ENCODE data around the gene CGB7. TPM values are rescaled to one million over a fixed set of nuclear protein-coding genes. Genes with fewer than 3 reads are reported as not detected.
"Not testable (repeated sequence)": the region's sequence is repeated elsewhere in the genome, so short reads cannot be mapped to it uniquely, and the experiment has no call there.

CGB7 gene
- total RNA-seq, 1 donor from 2014 or later: not detected

DNA sequence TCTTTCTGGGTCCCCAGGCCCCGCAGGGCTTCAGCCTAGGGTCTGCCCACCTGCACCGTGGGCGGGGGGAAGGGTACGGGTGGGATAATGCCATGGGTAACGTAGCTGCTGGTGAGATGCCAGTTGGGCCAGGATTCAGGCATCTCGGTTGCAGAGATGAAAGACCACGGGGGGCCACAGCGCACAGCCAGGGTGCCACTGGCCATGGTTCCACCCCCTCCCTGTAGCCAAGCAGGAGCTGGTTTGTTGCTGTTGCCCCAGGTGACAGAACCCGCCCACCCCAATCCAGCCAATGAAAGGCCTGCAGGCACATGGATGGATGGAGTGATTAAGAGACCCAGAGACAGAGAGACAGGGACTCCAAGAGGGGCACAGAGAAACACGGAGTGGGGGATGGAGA, 1.0 kb upstream of the CGB7 start:
- no peak overlapping the region for H3K27ac Mint-ChIP-seq (ENCODE audit: unreplicated experiment)
- no peaks in the 10 kb centered on the region for H3K9me3 Mint-ChIP-seq (ENCODE audit: unreplicated experiment)
- no peak for DNase-seq
- no peak overlapping the region for H3K4me3 Mint-ChIP-seq (ENCODE audit: unreplicated experiment)
- no peaks in the 10 kb centered on the region for H3K36me3 Mint-ChIP-seq (ENCODE audit: unreplicated experiment)
- H3K27me3 Mint-ChIP-seq (ENCODE audit: unreplicated experiment): peaks cover 17% of the 10 kb centered on the region
- TF ChIP-seq, protein P1, sequence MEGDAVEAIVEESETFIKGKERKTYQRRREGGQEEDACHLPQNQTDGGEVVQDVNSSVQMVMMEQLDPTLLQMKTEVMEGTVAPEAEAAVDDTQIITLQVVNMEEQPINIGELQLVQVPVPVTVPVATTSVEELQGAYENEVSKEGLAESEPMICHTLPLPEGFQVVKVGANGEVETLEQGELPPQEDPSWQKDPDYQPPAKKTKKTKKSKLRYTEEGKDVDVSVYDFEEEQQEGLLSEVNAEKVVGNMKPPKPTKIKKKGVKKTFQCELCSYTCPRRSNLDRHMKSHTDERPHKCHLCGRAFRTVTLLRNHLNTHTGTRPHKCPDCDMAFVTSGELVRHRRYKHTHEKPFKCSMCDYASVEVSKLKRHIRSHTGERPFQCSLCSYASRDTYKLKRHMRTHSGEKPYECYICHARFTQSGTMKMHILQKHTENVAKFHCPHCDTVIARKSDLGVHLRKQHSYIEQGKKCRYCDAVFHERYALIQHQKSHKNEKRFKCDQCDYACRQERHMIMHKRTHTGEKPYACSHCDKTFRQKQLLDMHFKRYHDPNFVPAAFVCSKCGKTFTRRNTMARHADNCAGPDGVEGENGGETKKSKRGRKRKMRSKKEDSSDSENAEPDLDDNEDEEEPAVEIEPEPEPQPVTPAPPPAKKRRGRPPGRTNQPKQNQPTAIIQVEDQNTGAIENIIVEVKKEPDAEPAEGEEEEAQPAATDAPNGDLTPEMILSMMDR (IDR thresholded peaks at IDR 0.05; ENCODE audit: partially characterized antibody, unreplicated experiment): no peak
- H3K4me1 Mint-ChIP-seq (ENCODE audit: low read depth, unreplicated experiment): no peaks in the 10 kb centered on the region

GRCh38 chr19:49056902-49057596, 500 bp downstream of the CGB7 start:
- not testable (repeated sequence) for H3K27ac Mint-ChIP-seq (ENCODE audit: unreplicated experiment); H3K9me3 Mint-ChIP-seq (ENCODE audit: unreplicated experiment); H3K4me1 Mint-ChIP-seq (ENCODE audit: low read depth, unreplicated experiment); H3K36me3 Mint-ChIP-seq (ENCODE audit: unreplicated experiment); DNase-seq
- peak overlapping the region; percentile 73 for H3K4me3 Mint-ChIP-seq (ENCODE audit: unreplicated experiment)
- peaks cover 17% of the 10 kb centered on the region for H3K27me3 Mint-ChIP-seq (ENCODE audit: unreplicated experiment)

GRCh38 chr19:49056101-49056901, 1.2 kb downstream of the CGB7 start:
- H3K4me3 Mint-ChIP-seq (ENCODE audit: unreplicated experiment): peak overlapping the region; percentile 55
- no peak overlapping the region for H3K27ac Mint-ChIP-seq (ENCODE audit: unreplicated experiment)
- H3K9me3 Mint-ChIP-seq (ENCODE audit: unreplicated experiment): no peaks in the 10 kb centered on the region
- peaks cover 17% of the 10 kb centered on the region for H3K27me3 Mint-ChIP-seq (ENCODE audit: unreplicated experiment)
- DNase-seq: peak; percentile 75
- H3K4me1 Mint-ChIP-seq (ENCODE audit: low read depth, unreplicated experiment): no peaks in the 10 kb centered on the region
- TF ChIP-seq, protein P1 (IDR thresholded peaks at IDR 0.05; ENCODE audit: partially characterized antibody, unreplicated experiment): peak; percentile 34
- no peaks in the 10 kb centered on the region for H3K36me3 Mint-ChIP-seq (ENCODE audit: unreplicated experiment)

- H3K4me3 Mint-ChIP-seq (ENCODE audit: unreplicated experiment); DNase-seq; H3K36me3 Mint-ChIP-seq (ENCODE audit: unreplicated experiment); H3K27ac Mint-ChIP-seq (ENCODE audit: unreplicated experiment); H3K9me3 Mint-ChIP-seq (ENCODE audit: unreplicated experiment); H3K27me3 Mint-ChIP-seq (ENCODE audit: unreplicated experiment); H3K4me1 Mint-ChIP-seq (ENCODE audit: low read depth, unreplicated experiment): not testable (repeated sequence)
Measured at GRCh38 chr19:49050376-49051033, 7.0 kb downstream of the CGB7 start.

DNA sequence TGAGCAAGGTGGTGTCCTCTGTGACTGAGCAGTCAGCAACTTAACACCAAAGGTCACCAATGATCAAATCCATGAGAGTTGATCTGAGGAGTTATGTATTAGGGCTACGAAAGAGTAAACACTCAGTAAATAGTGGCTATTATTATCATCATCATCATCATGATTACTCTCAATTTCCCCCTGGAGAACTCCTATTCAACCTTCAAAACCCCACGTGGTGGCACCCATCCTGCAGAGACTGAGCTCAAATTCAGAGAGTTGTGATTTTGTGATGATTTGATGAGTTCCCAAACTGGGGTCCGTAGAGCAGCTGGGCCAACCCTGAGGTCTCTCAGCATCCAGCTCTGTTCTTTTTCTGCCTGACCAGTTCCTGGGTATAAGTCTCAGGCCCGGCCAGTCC, 7.7 kb downstream of the CGB7 start:
- H3K4me1 Mint-ChIP-seq (ENCODE audit: low read depth, unreplicated experiment); H3K4me3 Mint-ChIP-seq (ENCODE audit: unreplicated experiment); DNase-seq; H3K27me3 Mint-ChIP-seq (ENCODE audit: unreplicated experiment); H3K9me3 Mint-ChIP-seq (ENCODE audit: unreplicated experiment); H3K36me3 Mint-ChIP-seq (ENCODE audit: unreplicated experiment): not testable (repeated sequence)
- H3K27ac Mint-ChIP-seq (ENCODE audit: unreplicated experiment): peak overlapping the region; percentile 25

GRCh38 chr19:49049011-49049410, 8.5 kb downstream of the CGB7 start, which contains the start of gene CGB8:
Gene CGB8 (minus strand): TSS chr19:49049111. CDS start chr19:49048739, 372 bp downstream.
- H3K9me3 Mint-ChIP-seq (ENCODE audit: unreplicated experiment); H3K4me1 Mint-ChIP-seq (ENCODE audit: low read depth, unreplicated experiment); H3K27me3 Mint-ChIP-seq (ENCODE audit: unreplicated experiment); H3K36me3 Mint-ChIP-seq (ENCODE audit: unreplicated experiment); H3K4me3 Mint-ChIP-seq (ENCODE audit: unreplicated experiment); DNase-seq: not testable (repeated sequence)
- peak within 1 kb of the TSS; percentile 25 for H3K27ac Mint-ChIP-seq (ENCODE audit: unreplicated experiment)

DNA sequence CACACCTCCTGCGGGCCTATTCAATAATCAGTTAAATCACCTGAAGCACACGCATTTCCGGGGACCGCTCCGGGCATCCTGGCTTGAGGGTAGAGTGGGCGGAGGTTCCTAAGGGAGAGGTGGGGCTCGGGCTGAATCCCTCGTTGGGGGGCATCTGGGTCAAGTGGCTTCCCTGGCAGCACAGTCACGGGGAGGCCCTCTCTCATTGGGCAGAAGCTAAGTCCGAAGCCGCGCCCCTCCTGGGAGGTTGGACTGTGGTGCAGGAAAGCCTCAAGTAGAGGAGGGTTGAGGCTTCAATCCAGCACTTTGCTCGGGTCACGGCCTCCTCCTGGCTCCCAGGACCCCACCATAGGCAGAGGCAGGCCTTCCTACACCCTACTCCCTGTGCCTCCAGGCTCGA, 14.0 kb downstream of the CGB7 start, which contains the start of gene CGB5:
TSS of gene CGB5 (plus strand) at position 301 of the 400 bp plus-strand sequence. CDS start 362 bp downstream, outside the sequence.
- H3K36me3 Mint-ChIP-seq (ENCODE audit: unreplicated experiment); H3K4me1 Mint-ChIP-seq (ENCODE audit: low read depth, unreplicated experiment); H3K27ac Mint-ChIP-seq (ENCODE audit: unreplicated experiment); DNase-seq; H3K27me3 Mint-ChIP-seq (ENCODE audit: unreplicated experiment); H3K9me3 Mint-ChIP-seq (ENCODE audit: unreplicated experiment); H3K4me3 Mint-ChIP-seq (ENCODE audit: unreplicated experiment): not testable (repeated sequence)

GRCh38 chr19:49042666-49043065, 14.9 kb downstream of the CGB7 start:
- DNase-seq; H3K27ac Mint-ChIP-seq (ENCODE audit: unreplicated experiment): not testable (repeated sequence)

More at GRCh38 chr19:49042666-49043065, 14.9 kb downstream of the CGB7 start:
- H3K4me1 Mint-ChIP-seq (ENCODE audit: low read depth, unreplicated experiment); H3K9me3 Mint-ChIP-seq (ENCODE audit: unreplicated experiment); H3K4me3 Mint-ChIP-seq (ENCODE audit: unreplicated experiment); H3K27me3 Mint-ChIP-seq (ENCODE audit: unreplicated experiment); H3K36me3 Mint-ChIP-seq (ENCODE audit: unreplicated experiment): not testable (repeated sequence)

Data from glutamatergic neuron (in vitro differentiated cells).